ENCODE results near the gene NDUFS1.

DNA sequence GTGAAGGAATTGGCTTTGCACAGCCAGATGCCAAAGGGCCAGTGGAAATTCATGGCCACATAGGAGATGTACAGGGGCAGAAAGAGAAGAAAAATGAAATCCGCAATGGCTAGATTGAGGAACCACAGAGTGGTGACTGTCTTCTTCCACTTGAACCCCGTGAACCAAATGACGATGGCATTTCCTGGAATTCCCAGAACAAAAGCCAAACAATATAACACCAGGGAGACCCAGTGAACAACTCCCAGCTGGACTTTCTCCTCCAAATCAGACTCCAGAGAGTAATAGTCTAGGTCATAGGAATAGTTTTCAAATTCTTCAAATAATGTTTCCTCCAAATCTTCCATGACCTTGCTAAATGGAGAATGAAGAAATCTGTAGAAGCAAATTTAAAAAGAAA is 17.7 kb upstream of the NDUFS1 start:
- no peak for TF ChIP-seq GATA2 (IDR thresholded peaks at IDR 0.05; ENCODE audit: low read depth, low read length)
- no peak for TF ChIP-seq GATA3 (IDR thresholded peaks at IDR 0.05; ENCODE audit: low read depth, low read length)
